Esophagus muscularis mucosa (tissue), 4 donors: ENCODE results near the gene BCL7C. TPM values are rescaled to one million over a fixed set of nuclear protein-coding genes. Genes with fewer than 3 reads are reported as not detected.
"Not testable (repeated sequence)": the region's sequence is repeated elsewhere in the genome, so short reads cannot be mapped to it uniquely, and the experiment has no call there.

Source experiments
- DNase-seq: peaks from one replicate; pipeline ENCODE4 v3.0.0-alpha.2; 2017; ENCODE audit errors: extremely low spot score
- H3K27ac ChIP-seq, 4 donors: fragments of 200-600 bp; sonication (generic); replicated peaks in 1 of 4; 1 replicate in 3 of 4; 2 replicates in 1 of 4; pipeline ENCODE4 v1.5.1; 2016 to 2019; ENCODE audit warnings: mild to moderate bottlenecking in 1 of 4
- H3K27me3 ChIP-seq, 4 donors: fragments of 200-600 bp; sonication (generic); one replicate each; pipeline versions ENCODE4 v1.5.1 to v1.6.0; 2016 to 2019
- H3K36me3 ChIP-seq, 4 donors: fragments of 200-600 bp; sonication (generic); one replicate each; pipeline ENCODE4 v1.5.1; 2016 to 2019
- H3K4me1 ChIP-seq, 4 donors: fragments of 200-600 bp; sonication (generic); one replicate each; pipeline ENCODE4 v1.5.1; 2016 to 2019
- H3K4me3 ChIP-seq, 4 donors: fragments of 200-600 bp; sonication (generic); 1 replicate in 2 of 4; 2 replicates in 2 of 4; pipeline ENCODE4 v1.5.1; 2016 to 2019; ENCODE audit warnings: mild to moderate bottlenecking in 4 of 4, moderate library complexity in 1 of 4
- H3K9me3 ChIP-seq, 4 donors: fragments of 200-600 bp; sonication (generic); 1 replicate in 3 of 4; 2 replicates in 1 of 4; pipeline ENCODE4 v1.5.1; 2016 to 2019
- CTCF ChIP-seq, 3 experiments: fragments of 200-600 bp in 2 of 3; fragments of 450-650 bp in 1 of 3; sonication (generic) in 2 of 3; IDR thresholded peaks; one replicate each; pipeline ENCODE4 v1.5.1; 2017 to 2019; ENCODE audit warnings: antibody characterized with exemption in 3 of 3, mild to moderate bottlenecking in 2 of 3, moderate library complexity in 1 of 3
- EP300 ChIP-seq: sonication (generic); formaldehyde crosslinking; IDR thresholded peaks from one replicate; pipeline ENCODE4 v1.6.1; 2017; ENCODE audit warnings: antibody characterized with exemption
- POLR2A ChIP-seq: fragments of 450-650 bp; IDR thresholded peaks from one replicate; pipeline ENCODE4 v1.6.1; 2017; ENCODE audit warnings: antibody characterized with exemption, moderate library complexity, mild to moderate bottlenecking, low read depth
- POLR2AphosphoS5 ChIP-seq, 2 donors: sonication (generic); formaldehyde crosslinking; IDR thresholded peaks; one replicate each; pipeline ENCODE4 v1.6.1; 2017; ENCODE audit warnings: antibody characterized with exemption in 2 of 2
- WGBS: methylation state at CpG from one replicate; pipeline ENCODE4 v1.1.5; 2018; 5-methylcytosine and 5-hydroxymethylcytosine counted together
- intact Hi-C: fragments of 100-400 bp; cut with DNase I; formaldehyde crosslinking; loops from one replicate; pipeline ENCODE4 v1.15.1; 2023
- total RNA-seq, 4 donors: library from RNA; depleted of rRNA; stranded (reverse); fragments of >200 nt; gene quantifications; one replicate each; pipeline versions ENCODE4 v1.1.0 to v1.2.1, GENCODE V29; 2016

BCL7C gene
- total RNA-seq, 4 donors from 2014 or later = 42.1 to 57.9 (median 45.5) TPM

GRCh38 chr16:30867747-30868146 is 26.1 kb downstream of the BCL7C start:
- Histone ChIP-seq H3K4me1 (no peaks in the 10 kb centered on the region), H3K36me3 (peaks cover 0 to 4% (median 2%) of the 10 kb centered on the region in 4 donors)
- intact Hi-C loops = no loop called here

DNA sequence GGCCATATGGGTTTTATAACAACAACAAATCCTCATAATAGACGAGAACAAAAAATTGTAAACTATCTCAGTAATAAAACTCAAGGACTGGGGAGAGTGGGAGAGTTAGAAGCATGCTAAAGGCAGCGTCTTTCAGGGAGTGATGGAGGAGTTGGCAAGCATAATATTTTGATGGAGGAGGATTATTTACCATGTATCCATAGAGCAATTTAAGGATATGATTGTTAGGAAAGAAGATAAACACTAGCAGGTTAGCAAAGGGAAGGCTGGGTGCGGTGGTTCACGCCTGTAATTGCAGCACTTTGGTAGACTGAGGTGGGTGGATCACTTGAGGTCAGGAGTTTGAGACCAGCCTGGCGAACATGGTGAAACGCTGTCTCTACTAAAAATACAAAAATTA is 27.8 kb downstream of the BCL7C start:
- Histone ChIP-seq H3K9me3 (no peaks in the 10 kb centered on the region), H3K4me1 (no peaks in the 10 kb centered on the region), H3K36me3 (peaks cover 0 to 4% (median 0%) of the 10 kb centered on the region in 4 donors), H3K27ac (no peak overlapping the region), H3K4me3 (no peak overlapping the region), H3K27me3 (no peaks in the 10 kb centered on the region)
- intact Hi-C loops = no loop called here
- 76% methylated on average over 6 of the region's 6 CpGs for WGBS
- no peak for DNase-seq
- TF ChIP-seq EP300 (no peak), CTCF (IDR thresholded peaks at IDR 0.05) (no peak), POLR2A (no peak), POLR2AphosphoS5 (IDR thresholded peaks at IDR 0.05) (no peak)

More at GRCh38 chr16:30867747-30868146, 26.1 kb downstream of the BCL7C start:
- Histone ChIP-seq H3K9me3 (no peaks in the 10 kb centered on the region), H3K4me3 (no peak overlapping the region), H3K27me3 (no peaks in the 10 kb centered on the region), H3K27ac (no peak overlapping the region)
- WGBS = 89% methylated on average over 5 of the region's 5 CpGs
- DNase-seq = no peak
- TF ChIP-seq POLR2AphosphoS5 (IDR thresholded peaks at IDR 0.05) = no peak
- TF ChIP-seq POLR2A = no peak
- no peak for TF ChIP-seq EP300
- no peak for TF ChIP-seq CTCF (IDR thresholded peaks at IDR 0.05)

- WGBS = 90% methylated on average over 3 of the region's 3 CpGs
- H3K4me1 ChIP-seq, H3K27ac ChIP-seq, H3K9me3 ChIP-seq, H3K4me3 ChIP-seq, intact Hi-C loops, H3K27me3 ChIP-seq, DNase-seq, H3K36me3 ChIP-seq: not testable (repeated sequence)
Observed at GRCh38 chr16:30863178-30863577, 30.7 kb downstream of the BCL7C start.

DNA sequence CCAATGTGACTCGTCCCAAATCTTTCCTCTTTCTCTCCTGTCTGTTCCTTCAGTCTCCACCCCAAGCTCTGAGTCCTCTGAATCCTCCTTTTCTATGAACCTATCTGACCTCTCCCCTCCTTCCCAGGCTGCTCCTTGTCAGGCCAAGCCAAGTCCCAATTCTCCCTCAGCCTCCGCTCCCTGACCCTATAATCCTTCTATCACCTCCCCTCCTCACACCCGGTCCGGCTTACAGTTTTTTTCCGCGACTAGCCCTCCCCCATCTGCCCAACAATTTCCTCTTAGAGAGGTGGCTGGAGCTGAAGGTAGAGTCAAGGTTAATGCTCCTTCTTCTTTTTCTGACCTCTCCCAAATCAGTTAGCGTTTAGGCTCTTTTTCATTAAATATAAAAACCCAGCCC is 33.1 kb downstream of the BCL7C start:
- WGBS = 87% methylated on average over 7 of the region's 7 CpGs
- H3K9me3 ChIP-seq, H3K4me1 ChIP-seq, H3K4me3 ChIP-seq, H3K27ac ChIP-seq, intact Hi-C loops, DNase-seq, H3K27me3 ChIP-seq, H3K36me3 ChIP-seq: not testable (repeated sequence)

- Histone ChIP-seq H3K4me1 (no peaks in the 10 kb centered on the region), H3K27ac (no peak overlapping the region), H3K9me3 (no peaks in the 10 kb centered on the region), H3K36me3 (peaks cover 0 to 14% (median 0%) of the 10 kb centered on the region in 4 donors), H3K4me3 (no peak overlapping the region), H3K27me3 (no peaks in the 10 kb centered on the region)
- intact Hi-C loops = no loop called here
- no peak for TF ChIP-seq EP300
- TF ChIP-seq POLR2AphosphoS5 (IDR thresholded peaks at IDR 0.05) = no peak
- no peak for TF ChIP-seq CTCF (IDR thresholded peaks at IDR 0.05)
- no peak for TF ChIP-seq POLR2A
- no peak for DNase-seq
- WGBS = 84% methylated on average over 4 of the region's 4 CpGs
Observed at GRCh38 chr16:30858829-30859423, 35.0 kb downstream of the BCL7C start.

DNA sequence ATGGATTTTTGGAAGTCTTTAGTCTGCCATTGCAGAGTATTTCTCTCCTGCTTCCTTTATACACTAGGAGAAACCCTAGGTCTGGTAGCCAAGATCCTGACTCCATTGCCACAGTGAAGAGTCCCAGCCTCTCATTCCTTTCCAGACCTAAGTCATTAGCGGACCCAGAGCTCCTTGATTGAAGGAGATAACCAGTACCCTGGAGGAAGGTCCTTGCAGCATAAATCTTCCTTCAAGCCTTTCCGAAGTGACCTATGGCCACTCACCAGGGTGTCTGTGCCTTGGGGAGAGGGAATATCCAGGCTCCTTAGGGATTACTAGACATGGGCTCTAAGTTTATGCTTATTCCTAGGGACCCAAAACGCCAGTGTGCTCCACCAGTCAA is 35.8 kb downstream of the BCL7C start:
- no peak for TF ChIP-seq POLR2AphosphoS5 (IDR thresholded peaks at IDR 0.05)
- 90% methylated on average over 3 of the region's 3 CpGs for WGBS
- H3K4me1 ChIP-seq = no peaks in the 10 kb centered on the region
- no peak overlapping the region for H3K27ac ChIP-seq
- H3K4me3 ChIP-seq = no peak overlapping the region
- peaks cover 0 to 22% (median 0%) of the 10 kb centered on the region in 4 donors for H3K36me3 ChIP-seq
- H3K27me3 ChIP-seq = no peaks in the 10 kb centered on the region
- no peak for DNase-seq
- H3K9me3 ChIP-seq = no peaks in the 10 kb centered on the region
- intact Hi-C loops = no loop called here
